Measurements from ENCODE around the gene PLCG1. TPM values are rescaled to one million over a fixed set of nuclear protein-coding genes. Genes with fewer than 3 reads are reported as not detected.

The PLCG1 gene
- polyA plus RNA-seq, 1 donor (not counting 4 experiments of a cell fraction or from before 2014, with no cell fraction given) = 41.5 TPM

DNA sequence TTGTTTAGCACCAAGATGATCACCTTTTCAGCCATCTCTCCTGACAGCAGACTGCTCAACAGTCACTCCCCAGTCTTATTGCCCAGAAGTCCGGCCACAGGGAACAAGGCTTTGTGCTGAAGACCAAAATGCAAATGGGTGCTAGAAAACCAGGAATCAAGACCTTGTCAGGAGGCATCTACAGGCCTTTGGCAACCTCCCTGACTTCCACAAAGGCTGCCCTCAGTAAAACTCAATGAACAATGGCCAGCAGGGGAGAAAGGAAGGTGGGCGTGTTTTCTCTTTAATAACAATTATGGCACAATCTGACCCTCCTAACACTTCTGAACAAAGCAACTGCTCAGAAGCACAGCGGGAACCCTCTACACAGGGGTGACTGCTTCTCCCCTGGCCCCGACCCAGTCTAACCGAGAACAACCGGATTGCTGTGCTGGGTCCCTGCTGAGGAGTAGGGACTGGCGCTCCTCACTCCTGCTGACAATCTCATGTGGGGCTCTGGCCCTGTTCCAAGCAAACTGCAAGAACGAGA, 41.6 kb downstream of the PLCG1 start:
- no peak overlapping the region for H3K27ac ChIP-seq (ENCODE audit: control insufficient read depth, insufficient read depth, low read length)
- no peak for DNase-seq (ENCODE audit: low read depth, low spot score)
- no peak overlapping the region for H2AFZ ChIP-seq (ENCODE audit: control insufficient read depth, low read length)
- no peak overlapping the region for H3K9ac ChIP-seq (ENCODE audit: control insufficient read depth, extremely low read depth, insufficient read depth, low read length)
- peaks cover 14 to 26% of the 10 kb centered on the region in 2 experiments for H3K36me3 ChIP-seq (ENCODE audit: control insufficient read depth in 2 of 2, extremely low read depth in 1 of 2, insufficient read depth in 2 of 2, low read length in 2 of 2)
- dilution Hi-C loops (cut with MboI; ENCODE audit: extremely low pct_ligation_motif_present, low sequenced_read_pairs) = no loop called here
- H3K9me1 ChIP-seq (ENCODE audit: control insufficient read depth, extremely low read depth, insufficient read depth, low read length) = no peaks in the 10 kb centered on the region
- no peak for FAIRE-seq
- no peaks in the 10 kb centered on the region for H3K27me3 ChIP-seq (ENCODE audit: control insufficient read depth, extremely low read depth, insufficient read depth, low read length)
- peaks cover 45% of the 10 kb centered on the region for H3K4me1 ChIP-seq (ENCODE audit: control insufficient read depth, extremely low read depth, insufficient read depth, low read length)
- H3K4me2 ChIP-seq (ENCODE audit: control insufficient read depth, extremely low read depth, insufficient read depth, low read depth, low read length) = no peak overlapping the region
- no peaks in the 10 kb centered on the region for H4K20me1 ChIP-seq (ENCODE audit: control insufficient read depth, extremely low read depth, insufficient read depth, low read length)
- H3K4me3 ChIP-seq (ENCODE audit: control insufficient read depth in 2 of 3, extremely low read depth in 1 of 3, insufficient read depth in 2 of 3, low read depth in 1 of 3, low read length in 3 of 3) = no peak overlapping the region
- peaks cover 2% of the 10 kb centered on the region for H3K79me2 ChIP-seq (ENCODE audit: control insufficient read depth, insufficient read depth, low read length)
- H3K9me3 ChIP-seq (ENCODE audit: control insufficient read depth, low read depth, low read length) = no peaks in the 10 kb centered on the region
- TF ChIP-seq, protein P1, sequence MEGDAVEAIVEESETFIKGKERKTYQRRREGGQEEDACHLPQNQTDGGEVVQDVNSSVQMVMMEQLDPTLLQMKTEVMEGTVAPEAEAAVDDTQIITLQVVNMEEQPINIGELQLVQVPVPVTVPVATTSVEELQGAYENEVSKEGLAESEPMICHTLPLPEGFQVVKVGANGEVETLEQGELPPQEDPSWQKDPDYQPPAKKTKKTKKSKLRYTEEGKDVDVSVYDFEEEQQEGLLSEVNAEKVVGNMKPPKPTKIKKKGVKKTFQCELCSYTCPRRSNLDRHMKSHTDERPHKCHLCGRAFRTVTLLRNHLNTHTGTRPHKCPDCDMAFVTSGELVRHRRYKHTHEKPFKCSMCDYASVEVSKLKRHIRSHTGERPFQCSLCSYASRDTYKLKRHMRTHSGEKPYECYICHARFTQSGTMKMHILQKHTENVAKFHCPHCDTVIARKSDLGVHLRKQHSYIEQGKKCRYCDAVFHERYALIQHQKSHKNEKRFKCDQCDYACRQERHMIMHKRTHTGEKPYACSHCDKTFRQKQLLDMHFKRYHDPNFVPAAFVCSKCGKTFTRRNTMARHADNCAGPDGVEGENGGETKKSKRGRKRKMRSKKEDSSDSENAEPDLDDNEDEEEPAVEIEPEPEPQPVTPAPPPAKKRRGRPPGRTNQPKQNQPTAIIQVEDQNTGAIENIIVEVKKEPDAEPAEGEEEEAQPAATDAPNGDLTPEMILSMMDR (optimal IDR thresholded peaks at IDR 0.05 in 1 of 3, IDR thresholded peaks at IDR 0.05 in 1 of 3, conservative IDR thresholded peaks at IDR 0.05 in 1 of 3; ENCODE audit: extremely low read depth in 1 of 3, insufficient read depth in 2 of 3, low read length in 3 of 3) = no peak
- TF ChIP-seq EZH2 (IDR thresholded peaks at IDR 0.05; ENCODE audit: low read length) = no peak

DNA sequence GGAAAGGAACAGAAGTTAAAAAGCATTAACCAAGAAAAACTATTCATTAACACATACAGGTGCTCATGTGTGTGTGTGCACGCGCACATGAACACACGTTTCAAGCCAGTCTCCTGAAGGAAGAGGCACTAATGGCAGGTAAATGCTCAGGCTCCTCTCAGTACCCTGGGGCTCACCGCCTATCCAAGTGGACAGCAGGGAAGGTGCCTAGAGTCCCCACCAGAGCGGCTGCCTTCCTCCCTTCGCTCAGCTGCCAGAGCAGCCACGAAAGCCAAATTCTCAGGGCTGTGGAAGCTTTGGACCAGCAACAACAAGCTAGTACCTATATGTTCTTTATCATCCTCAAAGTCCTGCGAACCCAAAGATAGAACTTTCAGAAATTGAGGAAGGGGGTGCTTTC, 42.6 kb downstream of the PLCG1 start:
- Histone ChIP-seq H3K36me3 (ENCODE audit: control insufficient read depth in 2 of 2, extremely low read depth in 1 of 2, insufficient read depth in 2 of 2, low read length in 2 of 2) (peaks cover 11 to 18% of the 10 kb centered on the region in 2 experiments), H3K4me1 (ENCODE audit: control insufficient read depth, extremely low read depth, insufficient read depth, low read length) (peaks cover 42% of the 10 kb centered on the region), H4K20me1 (ENCODE audit: control insufficient read depth, extremely low read depth, insufficient read depth, low read length) (no peaks in the 10 kb centered on the region), H3K27ac (ENCODE audit: control insufficient read depth, insufficient read depth, low read length) (no peak overlapping the region), H3K9ac (ENCODE audit: control insufficient read depth, extremely low read depth, insufficient read depth, low read length) (no peak overlapping the region), H2AFZ (ENCODE audit: control insufficient read depth, low read length) (no peak overlapping the region), H3K79me2 (ENCODE audit: control insufficient read depth, insufficient read depth, low read length) (peaks cover 2% of the 10 kb centered on the region), H3K4me3 (ENCODE audit: control insufficient read depth in 2 of 3, extremely low read depth in 1 of 3, insufficient read depth in 2 of 3, low read depth in 1 of 3, low read length in 3 of 3) (no peak overlapping the region), H3K9me1 (ENCODE audit: control insufficient read depth, extremely low read depth, insufficient read depth, low read length) (no peaks in the 10 kb centered on the region), H3K9me3 (ENCODE audit: control insufficient read depth, low read depth, low read length) (no peaks in the 10 kb centered on the region), H3K27me3 (ENCODE audit: control insufficient read depth, extremely low read depth, insufficient read depth, low read length) (no peaks in the 10 kb centered on the region), H3K4me2 (ENCODE audit: control insufficient read depth, extremely low read depth, insufficient read depth, low read depth, low read length) (no peak overlapping the region)
- no peak for FAIRE-seq
- no peak for TF ChIP-seq EZH2 (IDR thresholded peaks at IDR 0.05; ENCODE audit: low read length)
- TF ChIP-seq, protein P1 (optimal IDR thresholded peaks at IDR 0.05 in 1 of 3, IDR thresholded peaks at IDR 0.05 in 1 of 3, conservative IDR thresholded peaks at IDR 0.05 in 1 of 3; ENCODE audit: extremely low read depth in 1 of 3, insufficient read depth in 2 of 3, low read length in 3 of 3) = no peak
- DNase-seq (ENCODE audit: low read depth, low spot score) = no peak
- dilution Hi-C loops (cut with MboI; ENCODE audit: extremely low pct_ligation_motif_present, low sequenced_read_pairs) = no loop called here
